HepG2 (cell line): ENCODE data around the gene NAT9. TPM values are rescaled to one million over a fixed set of nuclear protein-coding genes. Genes with fewer than 3 reads are reported as not detected.

Experiments used
- ATF7 ChIP-seq, 2 experiments: fragments of 450-650 bp in 1 of 2; sonication (generic) in 1 of 2; formaldehyde crosslinking in 1 of 2; IDR thresholded peaks; 2 replicates each; pipeline versions ENCODE4 v1.4.0 to v1.6.1; 2016 to 2020; ENCODE audit warnings: antibody characterized with exemption in 1 of 2, mild to moderate bottlenecking in 1 of 2, missing genetic modification reagents in 1 of 2
- BCL6 ChIP-seq: IDR thresholded peaks from 2 replicates; pipeline ENCODE4 v1.6.1; 2016; ENCODE audit warnings: missing genetic modification reagents, missing compliant biosample characterization
- ERF ChIP-seq: IDR thresholded peaks from 2 replicates; pipeline ENCODE4 v1.6.1; 2018; ENCODE audit warnings: missing biosample characterization, missing genetic modification reagents
- ESRRA ChIP-seq: sonication (generic); formaldehyde crosslinking; IDR thresholded peaks from 2 replicates; pipeline ENCODE4 v1.5.1; 2020; ENCODE audit warnings: mild to moderate bottlenecking, low read depth, missing genetic modification reagents
- EZH2 ChIP-seq: conservative IDR thresholded peaks from 2 replicates; pipeline ENCODE4 v1.6.1; 2012; ENCODE audit warnings: mild to moderate bottlenecking, low read depth, low read length, moderate library complexity
- GLMP ChIP-seq: sonication (generic); formaldehyde crosslinking; IDR thresholded peaks from 2 replicates; pipeline ENCODE4 v1.9.0; 2021; ENCODE audit warnings: missing genetic modification reagents, mild to moderate bottlenecking, borderline replicate concordance
- IRF2 ChIP-seq: IDR thresholded peaks from 2 replicates; pipeline ENCODE4 v1.6.1; 2018; ENCODE audit warnings: missing genetic modification reagents, missing compliant biosample characterization
- JARID2 ChIP-seq: sonication (generic); formaldehyde crosslinking; IDR thresholded peaks from 2 replicates; pipeline ENCODE4 v1.8.1; 2023; ENCODE audit warnings: missing genetic modification reagents, inconsistent platforms; ENCODE audit not compliant: insufficient replicate concordance
- MEF2D ChIP-seq: sonication (generic); formaldehyde crosslinking; IDR thresholded peaks from 2 replicates; pipeline ENCODE4 v1.5.1; 2020; ENCODE audit warnings: mild to moderate bottlenecking, missing genetic modification reagents
- NFKB2 ChIP-seq: sonication (generic); formaldehyde crosslinking; IDR thresholded peaks from 2 replicates; pipeline ENCODE4 v1.4.0; 2020; ENCODE audit warnings: missing genetic modification reagents, borderline replicate concordance
- PAWR ChIP-seq: sonication (generic); formaldehyde crosslinking; IDR thresholded peaks from 2 replicates; pipeline ENCODE4 v1.4.0; 2020; ENCODE audit warnings: missing genetic modification reagents, mild to moderate bottlenecking, borderline replicate concordance
- SAFB2 ChIP-seq: sonication (generic); formaldehyde crosslinking; IDR thresholded peaks from 2 replicates; pipeline ENCODE4 v1.5.1; 2020; ENCODE audit warnings: missing genetic modification reagents, low read depth, mild to moderate bottlenecking, borderline replicate concordance
- SAP130 ChIP-seq: IDR thresholded peaks from 2 replicates; pipeline ENCODE4 v1.6.1; 2016; ENCODE audit warnings: low read depth
- SMAD1 ChIP-seq: sonication (generic); formaldehyde crosslinking; IDR thresholded peaks from 2 replicates; pipeline ENCODE4 v1.4.0; 2020; ENCODE audit warnings: missing genetic modification reagents, low read depth, mild to moderate bottlenecking, borderline replicate concordance
- TBL1XR1 ChIP-seq: fragments of 150-350 bp; IDR thresholded peaks from 2 replicates; pipeline ENCODE4 v1.6.1; 2014; ENCODE audit warnings: borderline replicate concordance, low read length; ENCODE audit not compliant: partially characterized antibody
- TCF7L2 ChIP-seq: IDR thresholded peaks from 2 replicates; pipeline ENCODE4 v1.6.1; 2011; ENCODE audit warnings: mild to moderate bottlenecking, low read depth, low read length, moderate library complexity
- TRAFD1 ChIP-seq: sonication (generic); formaldehyde crosslinking; IDR thresholded peaks from 2 replicates; pipeline ENCODE4 v1.5.1; 2020; ENCODE audit warnings: missing genetic modification reagents, mild to moderate bottlenecking, borderline replicate concordance
- ZBTB25 ChIP-seq: IDR thresholded peaks from 2 replicates; pipeline ENCODE4 v1.6.1; 2018; ENCODE audit warnings: missing genetic modification reagents
- ZFP36L1 ChIP-seq: sonication (generic); formaldehyde crosslinking; IDR thresholded peaks from 2 replicates; pipeline ENCODE4 v1.8.0; 2022; ENCODE audit warnings: mild to moderate bottlenecking, missing genetic modification reagents, moderate library complexity
- ZFP90 ChIP-seq: sonication (generic); formaldehyde crosslinking; IDR thresholded peaks from 2 replicates; pipeline ENCODE4 v1.8.0; 2022; ENCODE audit warnings: missing genetic modification reagents, mild to moderate bottlenecking, inconsistent platforms, borderline replicate concordance
- ZNF276 ChIP-seq: sonication (generic); formaldehyde crosslinking; IDR thresholded peaks from 2 replicates; pipeline ENCODE4 v1.4.0; 2020; ENCODE audit warnings: mild to moderate bottlenecking, low read depth, missing genetic modification reagents
- ZNF430 ChIP-seq: sonication (generic); formaldehyde crosslinking; IDR thresholded peaks from 2 replicates; pipeline ENCODE4 v1.9.0; 2021; ENCODE audit warnings: mild to moderate bottlenecking, missing genetic modification reagents
- ZNF713 ChIP-seq: sonication (generic); formaldehyde crosslinking; IDR thresholded peaks from 2 replicates; pipeline ENCODE4 v1.4.0; 2020; ENCODE audit warnings: mild to moderate bottlenecking, missing genetic modification reagents
- polyA plus RNA-seq, 8 experiments: library from polyadenylated mRNA; depleted of rRNA in 3 of 8; stranded (reverse) in 7 of 8; unstranded in 1 of 8; fragments of >200 nt; fragmentation: Illumina TruSeq in 4 of 8; extraction: Trizol in 4 of 8; gene quantifications; 2 replicates each; pipeline versions ENCODE4 v1.2.1 to v1.2.3, GENCODE V29; 2011 to 2016; ENCODE audit warnings: low read depth in 4 of 8, missing spikeins in 1 of 8, mixed read lengths in 1 of 8; ENCODE audit not compliant: insufficient read depth in 1 of 8
- total RNA-seq, 5 experiments: library from RNA; depleted of rRNA; stranded (reverse); fragments of >200 nt; fragmentation: Illumina TruSeq; extraction: Trizol; gene quantifications; 2 replicates each; pipeline ENCODE4 v1.2.3, GENCODE V29; 2016; ENCODE audit warnings: low read depth in 1 of 5

NAT9 gene
- total and polyA plus RNA-seq, 2 of the 13 experiments (the other 11 are each of a cell fraction or from before 2014, with no cell fraction given), result 39.7 to 44.2 TPM

GRCh38 chr17:74744714-74745547 lies 31.2 kb downstream of the NAT9 start (continued):
- TF ChIP-seq ATF7 (IDR thresholded peaks at IDR 0.05), result no peak
- TF ChIP-seq ATF7 (CRISPR knock-in tag; IDR thresholded peaks at IDR 0.05), result no peak
- TF ChIP-seq ZFP36L1 (CRISPR knock-in tag), result peak; percentile 61; the same call in 1 of the 2 replicates
- peak; percentile 70; the same call in 1 of the 2 replicates for TF ChIP-seq IRF2 (CRISPR knock-in tag)
- TF ChIP-seq ESRRA, result no peak
- peak; percentile 46; the same call in 1 of the 2 replicates for TF ChIP-seq SMAD1 (CRISPR knock-in tag)
- 0 out of 2 replicates have a peak, but pooled peaks have one; percentile 63 for TF ChIP-seq SAFB2
- no peak for TF ChIP-seq TCF7L2
- TF ChIP-seq ZNF276, result no peak
- peak; percentile 78; the same call in 1 of the 2 replicates for TF ChIP-seq ZFP90 (CRISPR knock-in tag)
- peak; percentile 77 for TF ChIP-seq ERF (CRISPR knock-in tag)
- TF ChIP-seq MEF2D (CRISPR knock-in tag), result peak; percentile 61; the same call in 1 of the 2 replicates
- TF ChIP-seq JARID2 (CRISPR knock-in tag), result peak; percentile 54
- peak; percentile 29 for TF ChIP-seq TBL1XR1
- TF ChIP-seq PAWR, result no peak
- 0 out of 2 replicates have a peak, but pooled peaks have one; percentile 52 for TF ChIP-seq ZBTB25 (CRISPR knock-in tag)
- TF ChIP-seq GLMP (CRISPR knock-in tag), result no peak
- no peak for TF ChIP-seq EZH2
- 0 out of 2 replicates have a peak, but pooled peaks have one; percentile 34 for TF ChIP-seq TRAFD1 (CRISPR knock-in tag)
- peak; percentile 66 for TF ChIP-seq SAP130
- 0 out of 2 replicates have a peak, but pooled peaks have one; percentile 18 for TF ChIP-seq ZNF430
- no peak for TF ChIP-seq ZNF713 (CRISPR knock-in tag)
- peak; percentile 57; the same call in 1 of the 2 replicates for TF ChIP-seq BCL6 (CRISPR knock-in tag)
- TF ChIP-seq NFKB2, result peak; percentile 74; the same call in 1 of the 2 replicates
